ENCODE data around the gene SAMM50. TPM values are rescaled to one million over a fixed set of nuclear protein-coding genes. Genes with fewer than 3 reads are reported as not detected.

The SAMM50 gene
- total RNA-seq, 1 donor from 2014 or later = 48.0 TPM

GRCh38 chr22:43928468-43928867 lies 26.8 kb upstream of the SAMM50 start:
- no peak for TF ChIP-seq CTCF (IDR thresholded peaks at IDR 0.05; ENCODE audit: partially characterized antibody, unreplicated experiment)
- no peak for DNase-seq
- no peak overlapping the region for H3K4me3 Mint-ChIP-seq (ENCODE audit: unreplicated experiment)
- peaks cover 5% of the 10 kb centered on the region for H3K4me1 Mint-ChIP-seq (ENCODE audit: low read depth, unreplicated experiment)
- H3K27ac Mint-ChIP-seq (ENCODE audit: unreplicated experiment) = no peak overlapping the region
- peaks cover 2% of the 10 kb centered on the region for H3K27me3 Mint-ChIP-seq (ENCODE audit: unreplicated experiment)
- peaks cover 2% of the 10 kb centered on the region for H3K9me3 Mint-ChIP-seq (ENCODE audit: unreplicated experiment)
- no peaks in the 10 kb centered on the region for H3K36me3 Mint-ChIP-seq (ENCODE audit: unreplicated experiment)

- Mint-ChIP-seq H3K4me3 (ENCODE audit: unreplicated experiment) (no peak overlapping the region), H3K27me3 (ENCODE audit: unreplicated experiment) (peaks cover 2% of the 10 kb centered on the region), H3K9me3 (ENCODE audit: unreplicated experiment) (peaks cover 2% of the 10 kb centered on the region), H3K36me3 (ENCODE audit: unreplicated experiment) (no peaks in the 10 kb centered on the region), H3K4me1 (ENCODE audit: low read depth, unreplicated experiment) (peaks cover 5% of the 10 kb centered on the region), H3K27ac (ENCODE audit: unreplicated experiment) (no peak overlapping the region)
- DNase-seq = no peak
- TF ChIP-seq CTCF (IDR thresholded peaks at IDR 0.05; ENCODE audit: partially characterized antibody, unreplicated experiment) = no peak
Measured at GRCh38 chr22:43928908-43929307, 26.3 kb upstream of the SAMM50 start.

GRCh38 chr22:43931771-43932170 lies 23.5 kb upstream of the SAMM50 start:
- DNase-seq = no peak
- H3K9me3 Mint-ChIP-seq (ENCODE audit: unreplicated experiment) = no peaks in the 10 kb centered on the region
- TF ChIP-seq CTCF (IDR thresholded peaks at IDR 0.05; ENCODE audit: partially characterized antibody, unreplicated experiment) = no peak
- H3K27me3 Mint-ChIP-seq (ENCODE audit: unreplicated experiment) = no peaks in the 10 kb centered on the region
- H3K27ac Mint-ChIP-seq (ENCODE audit: unreplicated experiment) = no peak overlapping the region
- no peak overlapping the region for H3K4me3 Mint-ChIP-seq (ENCODE audit: unreplicated experiment)
- no peaks in the 10 kb centered on the region for H3K36me3 Mint-ChIP-seq (ENCODE audit: unreplicated experiment)
- no peaks in the 10 kb centered on the region for H3K4me1 Mint-ChIP-seq (ENCODE audit: low read depth, unreplicated experiment)

GRCh38 chr22:43941449-43941848 lies 13.8 kb upstream of the SAMM50 start:
- Mint-ChIP-seq H3K27me3 (ENCODE audit: unreplicated experiment) (peaks cover 5% of the 10 kb centered on the region), H3K4me1 (ENCODE audit: low read depth, unreplicated experiment) (no peaks in the 10 kb centered on the region), H3K36me3 (ENCODE audit: unreplicated experiment) (peaks cover 24% of the 10 kb centered on the region), H3K27ac (ENCODE audit: unreplicated experiment) (no peak overlapping the region), H3K4me3 (ENCODE audit: unreplicated experiment) (no peak overlapping the region), H3K9me3 (ENCODE audit: unreplicated experiment) (peaks cover 2% of the 10 kb centered on the region)
- no peak for DNase-seq
- TF ChIP-seq CTCF (IDR thresholded peaks at IDR 0.05; ENCODE audit: partially characterized antibody, unreplicated experiment) = no peak

- no peak overlapping the region for H3K27ac Mint-ChIP-seq (ENCODE audit: unreplicated experiment)
- peaks cover 15% of the 10 kb centered on the region for H3K36me3 Mint-ChIP-seq (ENCODE audit: unreplicated experiment)
Measured at GRCh38 chr22:43944670-43945430, 10.4 kb upstream of the SAMM50 start.

More at GRCh38 chr22:43944670-43945430, 10.4 kb upstream of the SAMM50 start:
- H3K4me1 Mint-ChIP-seq (ENCODE audit: low read depth, unreplicated experiment) = no peaks in the 10 kb centered on the region
- TF ChIP-seq CTCF (IDR thresholded peaks at IDR 0.05; ENCODE audit: partially characterized antibody, unreplicated experiment) = no peak
- H3K9me3 Mint-ChIP-seq (ENCODE audit: unreplicated experiment) = no peaks in the 10 kb centered on the region
- H3K4me3 Mint-ChIP-seq (ENCODE audit: unreplicated experiment) = no peak overlapping the region
- DNase-seq = no peak
- peaks cover 3% of the 10 kb centered on the region for H3K27me3 Mint-ChIP-seq (ENCODE audit: unreplicated experiment)

Measured in glutamatergic neuron (in vitro differentiated cells).